AG09309 (cell line): Measurements from ENCODE around the gene UBE2B.
"Not testable (repeated sequence)": the region's sequence is repeated elsewhere in the genome, so short reads cannot be mapped to it uniquely, and the experiment has no call there.

ENCODE experiments used
- DNase-seq: peaks from one replicate; pipeline ENCODE4 v3.0.0-alpha.2; 2010; ENCODE audit warnings: low read depth
- H3K4me3 ChIP-seq: 2 replicates; pipeline ENCODE4 v1.5.1; 2011; ENCODE audit warnings: mild to moderate bottlenecking, low read depth, low read length, moderate library complexity; ENCODE audit not compliant: control insufficient read depth
- TF ChIP-seq, protein P1 (sequence below): IDR thresholded peaks from 2 replicates; pipeline ENCODE4 v1.5.1; 2011; ENCODE audit warnings: mild to moderate bottlenecking, low read depth, low read length, inconsistent platforms; ENCODE audit not compliant: insufficient read depth, control insufficient read depth; ENCODE audit errors: missing control alignments

The UBE2B gene

DNA sequence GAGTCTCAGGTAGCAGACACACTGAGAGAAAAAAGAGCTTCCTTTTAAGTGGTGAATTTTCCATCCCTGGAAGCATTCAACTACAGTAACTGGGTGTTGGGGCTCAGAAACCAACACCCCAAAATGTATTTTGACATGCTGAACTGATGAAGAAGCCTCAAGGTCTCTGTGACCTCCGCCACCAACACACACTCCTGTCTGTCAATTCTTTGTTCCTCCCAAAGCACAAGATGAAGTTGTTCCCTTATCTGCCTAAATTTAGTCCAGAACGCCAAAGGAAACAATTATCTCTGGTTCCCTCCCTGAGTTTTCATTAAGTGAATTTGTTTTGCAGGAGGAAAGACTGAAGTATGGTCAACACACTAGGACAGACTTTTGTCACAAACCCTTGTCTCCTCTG is 41.7 kb downstream of the UBE2B start:
- TF ChIP-seq, protein P1, sequence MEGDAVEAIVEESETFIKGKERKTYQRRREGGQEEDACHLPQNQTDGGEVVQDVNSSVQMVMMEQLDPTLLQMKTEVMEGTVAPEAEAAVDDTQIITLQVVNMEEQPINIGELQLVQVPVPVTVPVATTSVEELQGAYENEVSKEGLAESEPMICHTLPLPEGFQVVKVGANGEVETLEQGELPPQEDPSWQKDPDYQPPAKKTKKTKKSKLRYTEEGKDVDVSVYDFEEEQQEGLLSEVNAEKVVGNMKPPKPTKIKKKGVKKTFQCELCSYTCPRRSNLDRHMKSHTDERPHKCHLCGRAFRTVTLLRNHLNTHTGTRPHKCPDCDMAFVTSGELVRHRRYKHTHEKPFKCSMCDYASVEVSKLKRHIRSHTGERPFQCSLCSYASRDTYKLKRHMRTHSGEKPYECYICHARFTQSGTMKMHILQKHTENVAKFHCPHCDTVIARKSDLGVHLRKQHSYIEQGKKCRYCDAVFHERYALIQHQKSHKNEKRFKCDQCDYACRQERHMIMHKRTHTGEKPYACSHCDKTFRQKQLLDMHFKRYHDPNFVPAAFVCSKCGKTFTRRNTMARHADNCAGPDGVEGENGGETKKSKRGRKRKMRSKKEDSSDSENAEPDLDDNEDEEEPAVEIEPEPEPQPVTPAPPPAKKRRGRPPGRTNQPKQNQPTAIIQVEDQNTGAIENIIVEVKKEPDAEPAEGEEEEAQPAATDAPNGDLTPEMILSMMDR: no peak
- no peak overlapping the region for H3K4me3 ChIP-seq
- no peak for DNase-seq

DNA sequence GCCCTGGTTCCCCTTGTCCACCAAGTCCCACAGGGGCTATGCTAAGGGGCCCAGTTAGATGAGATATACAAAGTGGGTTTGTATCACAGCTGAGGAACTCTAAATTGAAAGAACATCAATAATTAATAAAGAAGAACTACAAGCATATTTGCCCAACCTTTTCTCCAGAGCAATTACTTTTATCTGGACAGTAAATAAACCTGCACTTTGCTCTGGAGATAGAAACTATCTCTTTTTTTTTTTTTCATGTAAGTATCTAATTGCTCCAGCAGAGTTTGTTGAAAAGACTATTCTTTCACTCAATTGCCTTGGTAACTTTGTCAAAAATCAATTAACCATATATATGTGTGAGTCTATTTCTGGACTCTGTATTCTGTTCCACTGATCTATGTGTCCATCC is 46.3 kb downstream of the UBE2B start:
- H3K4me3 ChIP-seq: no peak overlapping the region
- no peak for DNase-seq
- TF ChIP-seq, protein P1: no peak

DNA sequence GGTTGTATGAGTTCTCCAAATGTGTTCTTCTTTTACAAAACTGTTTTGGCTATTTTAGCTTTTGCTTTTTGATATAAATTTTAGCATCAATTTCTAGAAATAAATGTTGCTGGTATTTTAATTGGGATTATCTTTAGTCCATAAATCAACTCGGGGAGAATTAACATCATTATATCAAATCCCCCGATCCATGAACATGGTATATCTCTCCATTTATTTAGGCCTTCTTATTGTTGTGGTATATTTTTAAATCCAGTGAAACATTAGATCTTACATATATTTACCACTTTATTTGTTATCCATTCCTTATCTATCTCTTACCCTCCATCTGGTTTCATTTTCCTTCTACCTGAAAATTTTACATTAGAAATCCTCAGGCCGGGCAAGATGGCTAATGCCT is 47.6 kb downstream of the UBE2B start:
- TF ChIP-seq, protein P1: no peak
- no peak for DNase-seq
- no peak overlapping the region for H3K4me3 ChIP-seq

DNA sequence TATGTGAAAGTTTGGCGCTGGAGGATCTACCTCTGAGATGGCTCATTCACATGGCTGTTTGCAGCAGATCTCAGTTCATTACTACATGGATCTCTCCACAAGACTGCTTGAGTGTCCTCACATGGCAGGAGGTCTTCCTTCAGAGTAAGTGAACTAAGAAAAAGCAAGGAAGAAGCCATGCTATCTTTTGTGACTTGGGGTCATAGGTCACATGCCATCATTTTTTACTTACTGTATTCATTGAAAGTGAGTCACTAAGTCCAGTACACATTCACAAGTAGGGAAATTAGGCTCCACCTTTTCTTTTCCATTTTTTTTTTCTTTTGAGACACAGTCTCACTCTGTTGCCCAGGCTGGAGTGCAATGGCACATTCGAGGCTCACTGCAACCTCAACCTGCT is 49.0 kb downstream of the UBE2B start:
- no peak overlapping the region for H3K4me3 ChIP-seq
- DNase-seq: no peak
- TF ChIP-seq, protein P1: no peak

DNA sequence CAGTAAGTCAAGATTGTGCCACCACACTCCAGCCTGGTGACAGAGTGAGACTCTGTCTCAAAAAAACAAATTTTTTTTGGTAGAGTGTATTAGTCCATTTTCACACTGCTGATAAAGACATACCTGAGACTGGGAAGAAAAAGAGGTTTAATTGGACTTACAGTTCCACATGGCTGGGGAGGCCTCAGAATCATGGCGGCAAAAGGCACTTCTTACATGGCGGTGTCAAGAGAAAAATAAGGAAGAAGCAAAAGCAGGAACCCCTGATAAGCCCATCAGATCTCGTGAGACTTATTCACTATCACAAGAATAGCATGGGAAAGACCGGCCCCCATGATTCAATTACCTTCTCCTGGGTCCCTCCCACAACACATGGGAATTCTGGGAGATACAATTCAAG is 49.7 kb downstream of the UBE2B start:
- not testable (repeated sequence) for H3K4me3 ChIP-seq, DNase-seq

DNA sequence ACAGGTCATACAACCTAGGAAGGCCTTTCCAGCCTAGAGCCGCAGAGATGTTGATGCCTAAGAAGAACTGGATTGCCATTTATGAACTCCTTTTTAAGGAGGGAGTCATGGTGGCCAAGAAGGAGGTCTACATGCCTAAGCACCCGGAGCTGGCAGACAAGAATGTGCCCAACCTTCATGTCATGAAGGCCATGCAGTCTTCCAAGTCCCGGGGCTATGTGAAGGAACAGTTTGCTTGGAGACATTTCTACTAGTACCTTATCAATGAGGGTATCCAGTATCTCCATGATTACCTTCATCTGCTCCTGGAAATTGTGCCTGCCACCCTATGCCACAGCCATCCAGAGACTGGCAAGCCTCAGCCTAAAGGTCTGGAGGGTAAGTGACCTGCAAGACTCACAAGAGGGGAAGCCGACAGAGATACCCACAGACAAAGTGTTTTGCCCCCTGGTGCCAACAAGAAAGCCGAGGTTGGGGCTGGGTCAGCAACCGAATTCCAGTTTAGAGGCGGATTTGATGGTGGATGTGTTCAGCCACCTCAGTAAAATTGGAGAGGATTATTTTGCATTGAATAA is 51.5 kb downstream of the UBE2B start:
- H3K4me3 ChIP-seq: no peak overlapping the region
- DNase-seq: no peak
- TF ChIP-seq, protein P1: no peak

DNA sequence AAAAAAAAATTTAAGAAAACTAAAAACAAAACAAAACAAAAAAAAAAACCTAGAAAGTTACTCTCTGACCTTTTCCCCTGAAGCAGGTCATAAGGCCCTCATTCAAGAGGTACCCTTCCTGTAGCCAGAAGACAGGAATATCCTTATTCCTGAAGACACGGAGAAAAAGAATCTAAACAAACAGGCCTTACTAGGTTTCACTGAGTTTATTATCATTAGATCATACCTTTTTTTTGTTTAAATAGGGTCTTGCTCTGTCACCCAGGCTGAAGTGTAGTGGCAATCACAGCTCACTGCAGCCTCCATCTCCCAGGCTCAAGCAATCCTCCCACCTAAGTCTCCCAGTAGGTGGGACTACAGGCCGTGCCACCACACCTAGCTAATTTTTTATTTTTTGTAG is 52.0 kb downstream of the UBE2B start:
- TF ChIP-seq, protein P1: no peak
- no peak overlapping the region for H3K4me3 ChIP-seq
- DNase-seq: no peak
